HUDEP-2 (cell line): Measurements from ENCODE around the gene COL15A1.

Experiments
- DNase-seq, 76 experiments: peaks; one replicate each; lab custom pipeline; 2025; ENCODE audit not compliant: unreplicated experiment in 76 of 76; lab: John Stamatoyannopoulos, UW

Gene COL15A1

DNA sequence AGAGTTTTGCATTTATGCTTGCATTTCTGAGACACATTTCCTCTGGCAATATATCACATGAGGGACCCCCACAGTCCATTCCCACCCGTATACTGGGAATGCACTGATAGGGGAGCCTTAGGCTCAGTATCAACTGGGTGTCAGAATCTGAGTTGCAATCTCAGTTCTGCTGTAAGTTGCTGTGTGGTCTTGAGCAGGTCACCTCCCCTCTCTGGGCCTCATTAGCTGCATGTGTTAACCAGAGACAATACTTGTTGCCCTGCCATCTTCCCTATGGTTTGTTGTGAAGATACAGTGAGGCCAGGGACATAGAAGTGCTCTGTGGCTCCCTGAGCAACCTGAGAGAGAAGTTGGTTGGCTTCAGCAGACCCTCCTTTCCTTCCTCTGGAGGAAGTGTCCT, 105.5 kb downstream of the COL15A1 start:
- no peak for DNase-seq

GRCh38 chr9:99049641-99050040, 105.9 kb downstream of the COL15A1 start:
- DNase-seq: no peak

- DNase-seq: no peak
Observed at GRCh38 chr9:99050292-99050911, 106.7 kb downstream of the COL15A1 start.

DNA sequence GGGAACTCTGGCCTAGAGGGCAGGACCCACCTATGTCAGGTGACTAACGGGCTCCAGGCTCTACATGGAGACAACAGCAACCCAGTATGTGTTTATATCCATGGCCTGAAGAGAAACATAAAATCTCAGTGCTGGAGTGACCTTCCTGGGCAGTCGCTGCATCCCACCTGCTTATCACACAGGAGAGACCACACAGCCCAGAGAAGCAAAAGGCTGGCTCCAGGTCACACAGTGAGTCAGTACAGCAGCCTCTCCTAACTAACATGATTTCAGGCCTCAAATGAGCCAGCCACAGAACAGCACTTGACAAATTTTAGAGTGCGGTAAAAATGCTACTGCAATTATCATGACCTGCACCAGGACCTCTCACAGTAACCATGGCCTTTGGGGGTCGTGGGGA, 107.2 kb downstream of the COL15A1 start:
- DNase-seq: no peak

DNA sequence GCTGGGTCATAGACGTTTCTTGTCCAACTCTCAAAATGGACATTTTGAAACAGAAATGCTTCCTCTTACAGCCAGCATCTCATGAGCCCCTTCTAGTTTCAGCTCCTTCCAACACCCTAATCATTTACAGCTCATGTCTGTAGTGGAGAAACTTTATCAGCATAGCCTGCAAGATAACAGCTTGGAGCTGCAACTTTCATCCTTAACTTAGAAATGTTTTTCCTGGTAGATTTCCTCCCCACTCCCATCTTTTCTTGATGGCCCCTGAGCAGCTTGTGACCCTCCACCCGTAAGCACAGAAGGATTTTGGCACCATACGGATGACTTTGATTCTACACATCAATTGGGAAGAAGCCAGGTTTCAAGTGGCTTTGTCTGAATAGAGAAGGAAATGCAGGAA, 107.7 kb downstream of the COL15A1 start:
- DNase-seq: no peak

DNA sequence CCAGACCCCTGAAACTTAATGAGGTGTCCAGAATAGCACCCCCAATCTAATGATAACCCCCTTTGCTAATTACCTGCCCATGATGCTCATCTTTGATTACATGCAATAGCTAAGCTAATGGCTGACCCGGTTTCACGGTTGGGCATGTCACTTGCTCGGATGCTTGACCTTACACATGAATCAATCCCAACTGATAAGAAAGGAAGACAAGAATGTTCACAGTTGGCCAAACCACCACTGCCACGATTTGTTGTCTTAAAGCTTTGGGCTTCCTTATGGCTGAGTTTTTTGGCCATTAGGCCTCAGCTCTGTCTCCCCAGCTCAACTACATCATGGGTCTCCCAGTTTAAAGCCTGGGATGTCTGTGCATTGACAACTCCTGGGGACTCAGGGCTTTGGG, 108.1 kb downstream of the COL15A1 start:
- DNase-seq: no peak

GRCh38 chr9:99052815-99053715, 109.4 kb downstream of the COL15A1 start:
- DNase-seq: no peak

DNA sequence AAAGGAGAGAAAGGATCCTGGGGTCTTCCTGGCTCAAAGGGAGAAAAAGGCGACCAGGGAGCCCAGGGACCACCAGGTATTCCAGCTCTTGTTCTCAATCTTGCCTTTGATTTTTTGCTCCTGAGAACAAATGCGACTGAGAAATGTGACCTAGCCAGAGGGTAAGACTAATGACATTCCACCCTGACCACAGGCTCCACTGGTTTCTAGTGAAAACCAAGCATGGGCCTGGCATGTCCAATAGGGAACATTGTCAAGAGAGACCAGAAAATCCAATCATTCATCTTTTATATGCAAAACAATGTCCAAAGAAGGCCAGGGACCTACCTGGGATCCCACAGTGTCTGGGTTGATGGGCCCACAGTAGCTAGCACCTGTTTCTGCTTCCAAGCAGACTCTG, 110.9 kb downstream of the COL15A1 start:
- no peak for DNase-seq

DNA sequence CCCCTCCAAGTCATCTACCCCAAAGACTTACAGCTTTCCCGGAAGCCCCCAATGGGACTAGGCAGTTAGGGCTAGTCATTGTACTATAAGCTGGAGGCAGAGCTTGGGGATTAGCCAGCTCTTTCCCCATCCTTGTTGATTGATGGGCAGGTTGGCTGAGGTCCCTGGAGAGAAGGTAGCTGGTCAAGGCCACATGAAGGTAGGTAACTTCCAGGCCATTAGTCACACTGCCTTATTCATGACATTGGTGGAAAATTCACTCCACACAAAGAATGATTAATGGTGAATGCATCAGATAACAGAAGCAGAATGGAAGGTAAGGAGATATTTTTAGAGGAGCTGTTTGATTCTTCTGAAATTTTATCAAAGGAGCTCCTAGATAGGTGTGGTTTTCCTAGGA, 111.7 kb downstream of the COL15A1 start:
- DNase-seq: no peak

DNA sequence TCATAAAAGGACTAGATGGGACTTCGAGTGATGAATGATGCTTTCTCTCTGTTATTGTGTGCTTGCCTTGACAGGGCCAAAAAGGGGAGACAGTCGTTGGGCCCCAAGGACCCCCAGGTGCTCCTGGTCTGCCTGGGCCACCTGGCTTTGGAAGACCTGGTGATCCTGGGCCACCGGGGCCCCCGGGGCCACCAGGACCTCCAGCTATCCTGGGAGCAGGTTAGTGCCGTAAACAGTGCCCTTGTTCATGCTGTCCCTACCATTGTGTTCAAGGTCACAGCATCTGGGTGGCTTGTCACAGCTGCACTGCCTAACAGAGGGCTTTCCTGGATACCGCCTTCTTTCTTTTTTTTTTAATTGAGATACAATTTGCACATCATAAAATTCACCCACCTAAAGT, 112.5 kb downstream of the COL15A1 start:
- DNase-seq: no peak

DNA sequence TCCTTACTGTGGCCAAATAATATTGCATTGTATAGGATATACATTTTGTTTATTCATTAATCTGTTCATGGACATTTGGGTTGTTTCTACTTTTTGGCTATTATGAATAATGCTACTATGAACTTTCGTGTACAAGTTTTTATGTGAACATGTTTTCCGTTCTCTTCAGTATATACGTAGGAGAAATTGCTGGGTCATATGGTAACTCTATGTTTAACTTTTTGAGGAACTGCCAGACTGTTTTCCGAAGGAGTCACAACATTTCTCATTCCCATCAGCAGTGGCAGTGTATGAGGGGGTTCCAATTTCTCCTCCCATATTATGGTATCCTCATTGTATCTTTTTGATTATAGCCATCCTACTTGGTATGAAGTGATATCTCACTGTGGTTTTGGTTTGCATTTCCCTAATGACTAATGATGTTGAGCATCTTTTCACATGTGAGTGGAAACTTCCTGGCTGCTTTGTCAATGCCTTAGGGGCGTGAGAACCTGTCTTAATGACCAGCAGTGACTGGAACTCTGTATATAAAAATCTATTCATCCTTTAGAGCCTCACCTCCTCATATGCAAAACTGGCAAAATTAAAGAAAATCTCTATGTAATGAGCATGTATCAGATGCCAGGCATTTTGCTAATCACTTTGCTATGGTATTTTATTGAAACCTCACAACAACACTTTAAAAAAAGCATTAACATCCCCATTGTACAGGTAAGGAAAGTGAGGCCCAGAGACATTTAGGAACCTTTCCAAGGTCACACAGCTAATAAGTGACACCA, 113.4 kb downstream of the COL15A1 start:
- peak in 4 of 76 experiments; percentile 9 to 37 (median 11) for DNase-seq

DNA sequence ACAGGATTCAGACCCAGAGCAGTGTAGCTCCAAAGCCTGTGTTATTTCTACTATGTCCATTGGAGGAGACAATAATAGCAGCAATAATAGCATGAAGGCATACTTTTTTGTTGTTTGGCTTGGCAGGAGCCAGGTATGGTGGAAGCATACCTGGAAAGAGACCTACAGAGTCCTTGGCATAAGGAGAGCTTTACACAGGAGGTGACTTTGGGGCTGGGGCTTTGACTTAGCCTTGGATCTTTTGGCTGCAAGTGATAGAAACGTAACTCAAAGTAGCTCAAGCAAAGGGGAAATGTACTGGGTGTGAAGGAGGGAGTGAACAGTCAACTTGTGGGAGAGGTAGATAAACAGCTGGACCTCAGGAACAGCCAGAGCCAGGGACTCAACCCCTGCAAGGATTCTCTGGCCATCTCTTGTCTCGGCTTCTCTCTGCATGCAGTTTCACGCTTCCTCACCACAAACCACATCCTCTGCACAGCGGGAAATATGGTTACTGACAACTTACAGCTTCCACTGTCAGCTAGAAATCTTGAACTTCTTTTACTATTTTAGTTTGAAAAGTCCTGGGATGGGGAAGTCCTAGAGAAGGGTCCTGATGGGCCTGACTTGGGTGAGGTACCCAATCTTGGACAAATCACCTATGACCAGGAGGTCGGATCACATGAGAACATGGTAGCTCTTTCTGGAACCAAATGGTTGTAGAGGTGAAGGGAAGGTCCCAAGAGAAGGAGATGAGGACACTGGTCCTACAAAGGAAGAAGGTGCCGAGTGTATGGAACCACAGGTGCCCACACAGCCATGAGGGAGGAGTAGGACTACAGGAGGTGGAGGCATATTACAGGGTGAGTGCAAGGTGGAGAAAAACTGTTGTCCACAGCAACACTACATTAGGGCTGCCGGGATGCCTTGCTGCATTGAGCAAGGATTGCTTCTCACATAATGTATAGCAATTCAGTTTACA, 114.2 kb downstream of the COL15A1 start:
- peak in 59 of 76 experiments; percentile 8 to 82 (median 37) for DNase-seq

- peak in 38 of 76 experiments; percentile 3 to 66 (median 11) for DNase-seq
Observed at GRCh38 chr9:99058964-99059921, 115.5 kb downstream of the COL15A1 start.

GRCh38 chr9:99060621-99061020, 116.9 kb downstream of the COL15A1 start:
- no peak for DNase-seq

GRCh38 chr9:99062549-99062948, 118.8 kb downstream of the COL15A1 start:
- no peak for DNase-seq

DNA sequence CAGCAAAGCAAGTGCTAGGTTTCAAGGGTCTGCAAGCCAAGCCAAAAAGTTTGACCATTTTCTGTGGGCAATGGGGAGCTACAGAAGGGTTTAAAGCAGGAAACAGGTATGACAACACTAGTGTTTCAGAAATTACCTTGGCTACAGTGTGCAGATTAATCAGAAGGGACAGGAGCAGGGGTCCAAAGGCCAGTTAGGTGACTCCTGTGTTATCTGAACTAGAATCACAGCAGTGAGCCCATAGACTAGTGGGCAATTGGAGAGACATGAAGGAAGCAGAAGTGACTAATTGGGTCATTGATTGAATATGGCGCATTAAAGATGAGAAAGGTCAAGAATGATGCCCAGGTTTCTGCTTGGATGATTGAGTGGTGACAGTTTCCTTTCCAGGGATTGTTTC, 119.8 kb downstream of the COL15A1 start:
- no peak for DNase-seq

- DNase-seq: no peak
Observed at GRCh38 chr9:99066571-99066970, 122.9 kb downstream of the COL15A1 start.

DNA sequence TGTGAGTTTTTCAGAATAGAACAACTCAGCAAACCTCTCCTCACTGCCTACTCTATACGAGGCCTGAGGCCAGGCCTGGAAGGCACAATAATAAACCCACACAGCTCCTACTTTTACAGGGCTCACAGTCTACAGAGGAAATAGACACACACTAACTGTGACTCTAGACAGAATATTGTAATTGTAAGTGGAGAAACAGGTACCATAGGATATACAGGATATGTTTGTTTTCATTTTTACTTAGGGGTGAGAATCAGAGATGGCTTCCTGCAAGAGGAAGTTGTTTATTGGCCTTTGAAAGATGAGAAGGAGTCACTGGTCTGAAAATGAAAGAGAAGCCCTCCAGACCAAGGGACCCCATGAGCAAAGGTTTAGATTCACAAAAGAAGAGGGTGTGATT, 125.4 kb downstream of the COL15A1 start:
- no peak for DNase-seq

DNA sequence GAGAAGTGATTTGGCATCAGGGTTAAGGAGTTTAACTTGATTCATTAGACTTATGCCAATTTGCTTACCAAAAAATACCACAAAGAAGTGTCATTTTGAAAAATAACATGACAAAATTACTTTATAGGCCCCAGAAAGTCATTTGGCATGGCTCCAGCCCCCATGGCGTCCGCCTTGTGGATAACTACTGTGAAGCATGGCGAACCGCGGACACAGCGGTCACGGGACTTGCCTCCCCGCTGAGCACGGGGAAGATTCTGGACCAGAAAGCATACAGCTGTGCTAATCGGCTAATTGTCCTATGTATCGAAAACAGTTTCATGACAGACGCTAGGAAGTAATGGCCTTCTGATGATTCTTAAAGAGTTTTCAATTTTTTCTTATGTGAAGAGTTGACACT, 125.8 kb downstream of the COL15A1 start:
- no peak for DNase-seq
